Effector CD8-positive, alpha-beta T cell (primary cell): Measurements from ENCODE around the gene ZNF423.

Experiments
- DNase-seq: peaks from one replicate; lab custom pipeline; 2025; lab: John Stamatoyannopoulos, UW

Gene ZNF423

DNA sequence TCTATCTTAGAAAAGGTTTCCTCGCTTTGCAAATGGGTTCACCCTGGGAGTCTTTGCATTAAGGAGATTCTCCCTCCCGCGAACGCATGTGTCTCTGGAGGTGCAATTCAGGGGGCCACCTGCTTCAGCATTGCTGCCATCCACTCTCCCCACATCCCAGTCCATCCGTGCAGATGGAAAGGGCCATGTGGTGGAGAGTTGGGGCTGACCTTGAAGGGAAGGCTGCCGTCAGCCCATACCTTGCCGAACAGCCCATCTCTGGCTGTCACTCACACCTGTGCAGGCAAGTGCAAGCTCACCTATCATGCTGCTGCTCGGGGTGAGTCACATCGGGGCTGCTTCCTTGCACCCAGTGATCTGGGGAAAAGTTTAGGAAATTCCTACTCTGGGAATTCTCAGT is 106.1 kb downstream of the ZNF423 start:
- DNase-seq: no peak

DNA sequence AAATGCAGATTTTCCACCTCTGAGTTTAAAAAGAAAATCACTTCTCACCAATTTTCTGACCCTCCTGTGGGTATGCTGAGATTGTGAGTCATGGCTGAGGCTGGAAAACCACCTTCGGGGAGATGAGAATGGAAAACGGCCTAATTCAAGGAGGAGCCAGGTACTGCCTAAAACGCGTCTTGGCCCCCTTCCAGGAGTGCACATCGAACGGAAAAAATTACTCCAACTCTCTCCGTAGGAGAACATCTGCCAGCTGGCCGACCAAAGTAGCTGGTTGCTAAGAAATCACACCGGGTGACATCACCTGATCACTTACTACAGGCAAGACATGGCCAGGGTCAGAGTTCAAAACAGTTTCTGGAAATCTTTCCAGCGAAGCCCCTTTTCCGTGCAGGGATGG is 107.6 kb downstream of the ZNF423 start:
- DNase-seq: no peak

DNA sequence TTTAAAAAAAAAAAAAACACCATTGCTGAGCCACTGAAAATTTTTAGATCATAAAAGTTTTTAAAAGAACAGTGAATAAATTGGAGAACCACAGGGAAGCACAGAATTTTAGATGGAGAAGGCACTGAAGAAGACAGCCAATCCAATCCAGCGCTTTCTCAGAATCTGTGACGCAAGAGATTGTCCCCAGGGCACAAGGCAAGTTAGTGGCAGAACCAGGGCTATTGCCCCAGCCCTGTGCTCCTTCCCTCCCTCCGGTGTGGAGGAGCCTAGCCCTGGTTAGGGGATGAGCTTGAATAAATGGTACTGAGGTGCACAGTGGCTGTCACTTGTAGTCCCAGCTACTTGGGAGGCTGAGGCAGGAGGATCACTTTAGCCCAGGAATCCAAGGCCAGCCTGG is 108.3 kb downstream of the ZNF423 start:
- DNase-seq: no peak

DNA sequence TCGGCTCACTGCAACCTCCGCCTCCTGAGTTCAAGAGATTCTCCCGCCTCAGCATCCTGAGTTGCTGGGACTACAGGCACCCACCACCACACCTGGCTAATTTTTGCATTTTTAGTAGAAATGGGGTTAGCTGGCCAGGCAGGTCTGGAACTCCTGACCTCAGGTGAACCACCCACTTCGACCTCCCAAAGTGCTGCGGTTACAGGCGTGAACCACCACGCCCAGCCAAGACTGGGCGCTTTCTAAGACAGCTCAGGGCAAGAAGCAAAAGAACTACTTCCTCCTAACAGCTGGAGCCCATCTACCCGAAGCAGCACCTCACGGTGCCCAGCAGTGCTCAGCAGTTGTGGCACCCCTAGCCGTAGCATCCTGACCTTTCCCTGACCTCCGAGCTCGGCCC is 109.4 kb downstream of the ZNF423 start:
- DNase-seq: no peak

DNA sequence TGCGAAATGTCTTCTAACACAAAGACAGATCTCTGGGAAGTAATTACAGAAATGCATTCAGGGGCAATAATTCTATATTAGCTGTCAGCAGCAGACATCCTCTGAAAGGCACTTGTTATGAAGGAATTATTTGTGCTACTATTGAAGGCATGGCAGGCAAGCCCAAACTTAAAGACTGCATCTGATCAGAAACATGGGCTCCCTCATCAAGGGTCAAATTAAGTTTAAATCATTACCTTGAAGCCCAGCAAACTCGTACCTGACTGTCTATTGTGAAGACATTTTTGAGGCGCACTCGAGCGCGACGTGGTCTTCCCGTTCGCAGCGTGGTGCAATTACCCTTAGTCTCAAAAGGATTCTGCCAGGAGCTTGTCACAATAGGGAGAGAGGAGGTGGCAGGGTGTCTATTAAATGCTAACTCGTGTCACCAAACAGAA is 110.6 kb downstream of the ZNF423 start:
- DNase-seq: no peak

DNA sequence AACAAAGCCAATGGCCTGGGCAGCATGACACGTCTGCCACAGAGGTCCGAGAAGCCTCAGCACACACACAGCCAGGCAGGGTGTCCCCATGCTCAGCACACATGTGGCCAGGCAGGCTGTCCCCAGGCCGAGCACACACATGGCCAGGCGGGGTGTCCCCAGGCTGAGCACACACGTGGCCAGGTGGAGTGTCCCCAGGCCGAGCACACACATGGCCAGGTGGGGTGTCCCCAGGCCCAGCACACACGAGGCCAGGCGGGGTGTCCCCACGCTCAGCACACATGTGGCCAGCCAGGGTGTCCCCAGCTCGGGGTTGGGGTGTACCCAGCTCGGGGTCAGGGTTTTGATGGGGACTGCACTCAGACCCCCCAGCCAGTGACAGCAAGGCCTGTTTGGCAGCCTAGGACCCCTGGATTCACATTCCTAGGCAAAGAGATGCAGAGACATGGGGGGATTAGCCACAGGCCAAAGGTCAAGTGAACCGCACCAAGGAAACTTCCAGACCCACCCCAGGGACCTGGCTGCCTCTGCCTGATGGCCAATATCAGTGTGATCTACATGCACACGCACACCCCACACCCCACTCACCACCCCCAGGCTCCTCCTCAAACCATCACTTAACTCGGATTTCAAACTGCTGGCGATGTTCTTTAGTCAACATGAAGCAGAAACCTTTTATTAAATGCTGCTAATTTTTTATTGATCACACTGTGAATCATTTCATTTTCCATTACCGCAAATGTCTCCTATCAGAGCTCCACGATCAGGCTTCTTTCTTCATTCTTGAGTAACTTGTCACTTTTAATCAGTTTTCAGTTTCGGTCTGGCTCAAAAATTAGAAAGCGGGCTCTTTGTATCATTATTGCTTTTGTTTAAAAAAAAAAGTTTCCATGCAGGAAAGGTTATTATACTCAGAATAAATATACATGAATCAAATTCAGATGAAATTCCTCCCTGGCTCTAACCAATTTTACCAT is 111.4 kb downstream of the ZNF423 start:
- DNase-seq: no peak

DNA sequence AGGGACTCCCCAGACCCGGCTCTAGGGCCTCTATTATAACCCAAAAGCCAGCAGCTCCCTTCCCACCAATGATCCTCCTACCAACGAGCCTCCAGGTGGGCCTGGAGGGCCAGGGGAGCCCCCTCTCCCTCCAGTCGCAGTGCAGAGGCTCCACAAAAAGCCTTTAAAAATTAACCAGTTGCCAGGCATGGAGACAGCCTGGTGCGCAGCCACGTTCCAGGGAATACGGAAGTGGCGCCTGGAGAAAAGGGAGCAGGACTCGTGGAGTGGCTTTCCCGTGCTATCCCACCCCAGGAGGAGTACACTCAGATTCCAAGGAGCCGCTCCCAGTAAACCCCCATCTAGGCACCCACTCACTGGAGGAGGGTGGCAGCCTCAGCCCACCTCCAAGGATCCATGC is 112.3 kb downstream of the ZNF423 start:
- no peak for DNase-seq

DNA sequence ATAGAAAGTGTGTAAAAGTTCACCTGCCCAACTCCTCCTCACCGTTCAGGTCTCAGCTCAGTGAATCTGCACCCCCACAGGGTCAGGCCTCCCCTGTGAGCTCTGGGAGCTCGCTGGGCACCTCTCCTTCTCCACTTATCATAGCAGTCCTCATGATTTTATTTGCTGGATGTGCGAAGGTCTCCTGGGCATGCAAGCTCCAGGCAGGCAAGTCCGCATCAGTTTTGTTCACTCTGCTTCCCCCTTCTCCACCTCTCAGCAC is 112.8 kb downstream of the ZNF423 start:
- no peak for DNase-seq

DNA sequence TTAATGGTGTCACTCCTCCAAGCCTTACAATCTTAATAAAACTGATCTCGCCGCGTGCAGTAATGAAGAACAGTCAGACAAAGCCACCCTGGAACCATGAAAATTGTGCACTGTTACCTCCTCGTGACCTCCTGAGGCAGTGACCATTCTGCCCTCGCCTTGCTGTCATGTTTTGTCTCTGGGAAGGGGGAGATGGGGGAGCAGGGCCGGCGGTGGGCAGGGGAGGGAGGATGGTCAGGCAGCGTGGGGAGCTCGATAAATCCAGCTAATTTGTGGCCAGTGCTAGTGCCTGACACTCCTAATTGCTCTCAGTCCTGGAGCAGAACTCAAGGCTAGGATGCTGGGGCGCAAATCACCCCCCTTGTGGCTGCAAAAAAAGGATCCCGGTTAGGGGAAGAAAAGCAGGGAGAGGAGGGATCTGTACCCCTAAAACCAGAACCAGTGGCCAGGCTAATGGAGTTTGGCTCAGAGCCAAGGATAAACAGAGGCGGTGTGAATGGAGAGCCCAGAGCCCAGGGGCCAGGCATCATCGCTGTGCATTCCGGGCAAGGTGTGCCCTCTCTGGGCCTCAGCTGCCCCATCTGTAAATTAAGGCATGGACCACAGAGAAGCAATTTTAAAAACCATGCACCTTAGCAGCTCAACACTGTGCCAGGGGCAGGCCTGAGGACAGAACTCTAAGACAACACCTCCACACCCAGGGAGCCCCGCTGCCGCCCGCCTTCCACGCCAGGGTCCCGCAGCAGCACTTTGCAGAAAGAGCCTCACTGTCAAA is 113.3 kb downstream of the ZNF423 start:
- DNase-seq: no peak

DNA sequence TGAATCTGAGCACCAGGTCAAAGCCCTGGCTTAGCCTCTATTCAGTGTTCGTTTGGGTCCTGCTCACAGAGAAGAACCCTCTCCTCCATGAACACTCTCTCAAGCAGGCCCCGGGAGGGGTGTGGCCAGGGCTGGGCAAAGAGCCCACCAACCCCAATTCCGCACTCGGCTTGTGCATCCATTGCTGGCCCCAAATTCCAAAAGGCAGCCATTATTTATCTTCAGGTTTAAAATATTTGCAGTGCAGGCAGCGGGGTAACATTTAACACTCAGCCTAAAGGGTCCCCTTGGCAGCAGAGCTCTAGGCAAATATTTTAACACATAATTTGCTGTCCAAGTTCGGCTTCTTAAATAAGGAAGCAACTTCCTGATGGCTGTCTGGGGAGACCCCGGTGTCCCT is 115.7 kb downstream of the ZNF423 start:
- DNase-seq: no peak

DNA sequence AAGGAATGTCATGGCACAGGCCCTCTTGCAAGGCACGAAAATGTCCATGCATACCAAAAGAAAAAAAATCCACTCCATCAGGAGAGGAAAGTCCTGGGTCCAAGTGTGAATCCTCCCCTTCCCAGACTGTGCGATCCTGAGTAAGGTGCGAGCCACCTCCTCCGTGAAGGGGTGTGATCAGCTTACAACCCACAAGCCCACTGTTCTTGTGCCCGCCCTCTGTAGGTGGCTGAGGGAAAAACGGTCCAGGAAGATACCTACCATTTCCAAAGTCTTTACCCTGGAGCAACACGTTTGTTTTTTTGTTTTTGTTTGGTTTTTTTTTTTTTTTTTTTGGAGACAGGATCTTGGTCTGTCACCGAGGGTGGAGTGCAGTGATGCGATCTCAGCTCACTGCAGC is 116.5 kb downstream of the ZNF423 start:
- DNase-seq: no peak

DNA sequence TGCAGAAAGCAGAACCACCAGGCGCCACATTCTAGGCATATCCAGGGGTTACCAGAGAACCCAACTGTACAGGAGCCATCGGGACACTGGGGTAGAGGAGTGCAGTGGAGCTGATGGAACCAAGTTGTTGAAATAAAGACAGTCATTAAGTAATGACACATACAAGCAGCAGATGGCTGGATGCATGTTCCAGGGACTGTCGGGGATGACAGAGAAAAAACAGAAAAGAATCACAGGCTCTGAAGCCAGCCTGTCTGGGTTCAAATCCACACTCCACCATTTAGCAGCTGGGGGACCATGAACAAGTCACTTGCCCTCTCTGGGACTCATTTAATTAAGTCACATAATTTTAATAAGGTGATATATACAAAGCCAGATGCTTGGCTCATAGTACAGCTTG is 117.1 kb downstream of the ZNF423 start:
- no peak for DNase-seq

DNA sequence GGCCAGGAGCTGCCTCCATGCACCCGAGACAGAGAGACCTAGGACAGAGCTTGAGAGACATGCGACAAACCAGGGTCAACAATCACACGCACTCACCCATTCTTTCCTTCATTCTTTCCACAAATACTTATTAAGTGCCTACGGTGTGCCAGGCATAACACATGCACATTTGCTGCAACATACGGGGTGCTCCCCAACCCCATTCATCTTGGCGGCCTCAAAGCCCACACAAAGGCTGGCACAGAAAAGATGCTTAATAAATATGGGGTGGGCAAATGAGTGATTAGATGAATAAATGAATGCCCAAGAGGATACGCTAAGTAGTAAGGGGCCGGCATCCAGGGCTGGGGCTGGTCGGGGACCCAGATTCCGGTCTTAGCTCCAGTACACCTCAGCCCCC is 117.9 kb downstream of the ZNF423 start:
- DNase-seq: no peak

DNA sequence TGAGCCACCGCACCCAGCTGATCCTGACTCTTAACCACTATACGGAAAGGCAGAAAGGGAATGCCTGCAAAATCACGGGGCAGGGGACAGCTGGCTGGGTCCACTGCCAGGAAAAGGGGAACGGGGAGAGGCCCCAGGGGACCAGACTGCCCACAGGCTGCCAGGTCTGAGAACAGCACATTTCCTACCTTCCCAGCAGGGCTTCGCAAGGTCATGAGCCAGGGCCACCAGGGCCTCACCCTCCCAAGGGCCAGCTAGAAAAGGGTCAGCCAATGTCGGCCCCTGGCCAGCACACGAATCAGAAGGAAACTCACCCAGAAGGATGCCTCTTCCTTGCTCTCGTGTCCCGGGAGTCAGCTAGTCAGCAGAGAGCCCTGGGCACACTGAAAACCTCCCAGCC is 118.4 kb downstream of the ZNF423 start:
- no peak for DNase-seq

DNA sequence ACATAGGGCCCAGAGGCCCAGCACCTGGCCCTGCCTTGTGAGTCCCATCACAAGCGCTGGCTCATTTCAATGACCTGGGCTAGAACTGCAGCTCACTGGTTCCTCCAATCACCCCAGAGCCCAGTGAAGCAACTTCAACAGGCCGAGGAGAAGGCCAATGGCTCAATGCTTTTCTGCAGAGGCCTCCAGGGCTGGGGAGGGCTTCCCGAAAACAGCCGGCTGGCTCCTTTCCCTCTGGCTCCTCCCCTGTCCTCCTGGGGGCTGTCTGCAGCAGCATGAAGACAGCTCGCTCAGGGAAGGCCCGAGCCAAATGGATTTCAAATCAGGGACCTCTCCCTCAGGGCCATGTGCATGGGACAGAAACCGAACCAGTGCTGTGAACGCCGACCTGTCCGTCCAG is 121.6 kb downstream of the ZNF423 start:
- DNase-seq: no peak

DNA sequence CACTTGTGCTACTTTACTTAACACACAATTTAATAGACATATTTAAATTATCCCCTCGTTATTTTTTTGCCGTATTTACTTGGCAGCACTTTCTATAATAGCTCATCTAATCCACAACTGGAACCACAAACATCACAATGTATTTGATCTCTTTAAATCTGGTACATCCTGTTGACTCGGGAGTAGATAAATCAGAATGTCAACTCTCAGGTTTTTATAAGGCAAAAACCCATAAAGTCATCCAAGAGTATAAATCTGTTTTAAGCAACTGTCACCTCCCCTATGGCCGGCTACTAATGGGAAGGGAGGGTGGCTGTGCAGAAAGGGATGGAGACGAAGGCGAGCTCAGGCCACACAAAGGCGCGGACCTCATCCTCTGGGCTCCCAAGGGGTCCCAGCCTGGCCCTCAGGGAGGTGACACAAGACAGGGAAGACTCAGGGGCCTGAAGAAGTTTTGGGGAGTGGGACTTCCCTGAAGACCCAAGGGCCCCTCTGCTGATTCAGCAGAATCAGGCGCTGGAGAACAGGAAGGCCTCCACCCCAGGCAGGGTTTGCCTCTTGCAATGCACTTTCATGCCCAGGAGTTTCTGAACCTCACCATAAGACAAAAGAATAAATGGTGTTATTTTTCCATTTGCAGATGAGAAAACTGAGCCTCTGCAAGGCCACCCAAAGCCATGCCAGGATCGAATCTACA is 122.5 kb downstream of the ZNF423 start:
- no peak for DNase-seq

DNA sequence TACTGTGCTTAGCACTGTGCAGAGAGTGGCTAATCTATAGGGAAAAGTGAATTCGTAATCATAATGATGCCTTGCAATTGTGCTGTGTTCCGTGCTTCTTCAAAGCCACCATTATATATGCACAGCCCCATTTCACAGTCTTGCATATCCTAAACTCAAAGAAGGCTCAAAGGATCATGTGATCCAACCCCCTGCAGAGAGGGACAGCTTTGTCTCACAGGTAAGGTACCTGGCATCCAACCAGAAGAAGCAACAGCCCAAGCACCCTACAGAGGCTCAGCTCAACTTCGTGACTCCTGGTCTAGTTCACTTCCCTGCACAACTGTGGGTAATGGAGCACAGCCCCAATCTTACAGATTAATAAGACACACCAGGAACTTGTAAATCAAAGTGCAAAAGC is 124.0 kb downstream of the ZNF423 start:
- no peak for DNase-seq

DNA sequence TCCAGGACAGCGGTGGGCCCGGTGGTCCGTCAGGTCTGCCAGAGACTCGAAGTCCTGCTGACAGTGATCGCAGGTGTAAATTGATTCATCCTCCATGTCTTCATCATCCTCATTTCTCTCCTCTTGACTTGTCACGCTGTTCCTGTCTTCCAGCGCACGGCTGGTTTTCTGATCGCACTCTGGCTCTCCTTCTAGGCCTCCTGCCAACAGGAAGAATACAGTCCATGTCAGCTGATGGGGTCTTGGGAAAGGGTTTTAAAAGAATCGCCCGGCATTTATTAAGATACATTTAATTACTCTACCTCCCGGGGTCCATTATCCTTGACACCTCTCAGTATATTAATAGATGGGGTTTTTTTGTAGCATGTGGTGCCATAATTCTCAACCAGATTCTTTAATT is 125.1 kb downstream of the ZNF423 start:
- no peak for DNase-seq

DNA sequence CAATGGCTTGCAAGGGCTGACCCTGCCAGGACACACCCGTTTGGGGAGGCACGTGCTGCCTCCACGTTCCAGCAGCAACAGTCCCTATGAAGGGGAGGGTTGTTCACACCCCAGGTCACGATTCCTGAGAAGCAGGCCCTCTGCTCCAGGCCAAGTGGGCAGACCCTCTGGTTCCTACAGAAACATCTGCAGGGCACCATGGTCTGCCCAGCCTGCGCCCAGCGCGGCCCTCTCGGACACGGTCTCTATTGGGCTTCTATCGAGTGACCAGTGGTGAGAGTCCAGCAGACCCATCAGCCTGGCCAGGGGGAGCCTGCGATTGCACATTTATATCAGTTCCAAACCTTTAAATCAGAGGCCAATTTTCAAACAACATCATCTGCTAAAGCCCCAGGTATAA is 128.3 kb downstream of the ZNF423 start:
- no peak for DNase-seq

DNA sequence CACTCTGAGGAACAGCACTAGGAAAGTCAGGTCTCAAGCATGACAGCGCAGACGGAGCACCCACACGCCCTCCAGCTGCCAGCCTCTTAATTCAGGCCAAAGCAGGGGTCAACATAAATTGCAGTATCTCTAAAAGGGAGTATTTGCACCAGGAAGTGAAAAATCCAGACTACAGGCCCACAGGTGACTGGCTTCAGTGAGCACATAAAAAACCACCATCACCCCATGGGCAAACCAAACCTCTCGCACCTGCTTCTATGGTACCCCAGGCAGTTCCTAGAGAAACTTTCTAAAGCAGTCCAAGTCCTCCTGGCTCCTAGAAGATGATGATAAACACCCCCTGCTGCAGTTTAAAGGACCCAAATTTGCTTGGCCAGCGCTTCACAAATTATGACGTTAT is 129.8 kb downstream of the ZNF423 start:
- DNase-seq: no peak

DNA sequence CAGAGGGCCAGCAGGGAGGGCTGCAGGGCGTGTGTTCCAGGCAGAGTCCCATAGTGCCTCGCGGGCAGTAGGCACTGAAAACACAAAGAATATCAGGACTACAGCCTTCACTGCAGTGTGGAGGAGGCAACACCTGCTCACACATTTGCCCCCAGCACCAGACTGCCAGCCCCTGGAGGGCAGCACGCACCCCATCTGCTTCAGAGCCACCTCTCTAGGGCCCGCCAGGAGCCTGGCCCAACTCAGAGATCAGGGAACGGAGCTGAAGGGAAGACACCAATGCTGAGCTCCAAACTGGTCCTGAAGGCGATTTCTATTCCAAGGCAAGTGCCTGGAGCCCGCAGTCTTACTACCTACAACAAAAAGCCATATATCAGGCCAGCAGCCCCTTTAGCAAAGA is 130.3 kb downstream of the ZNF423 start:
- DNase-seq: no peak

DNA sequence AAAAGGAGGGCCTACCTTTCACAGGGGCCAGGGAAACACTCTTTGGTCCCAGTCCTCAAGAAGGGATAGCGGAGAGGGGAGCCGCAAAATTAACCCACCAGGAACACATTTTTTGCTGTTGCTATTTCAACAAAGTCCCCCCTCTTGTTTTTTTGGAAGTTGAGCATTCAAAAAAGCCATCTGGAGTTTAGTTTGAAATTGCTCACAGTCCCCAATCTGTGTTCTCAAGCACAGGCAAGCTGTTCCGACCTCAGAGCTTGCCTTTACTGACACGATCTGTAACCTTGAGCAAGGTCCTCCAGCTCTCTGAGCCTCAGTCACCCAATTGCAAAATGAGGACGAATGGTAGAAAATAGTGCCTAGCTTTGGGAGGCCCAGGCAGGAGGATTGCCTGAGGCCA is 131.1 kb downstream of the ZNF423 start:
- no peak for DNase-seq

DNA sequence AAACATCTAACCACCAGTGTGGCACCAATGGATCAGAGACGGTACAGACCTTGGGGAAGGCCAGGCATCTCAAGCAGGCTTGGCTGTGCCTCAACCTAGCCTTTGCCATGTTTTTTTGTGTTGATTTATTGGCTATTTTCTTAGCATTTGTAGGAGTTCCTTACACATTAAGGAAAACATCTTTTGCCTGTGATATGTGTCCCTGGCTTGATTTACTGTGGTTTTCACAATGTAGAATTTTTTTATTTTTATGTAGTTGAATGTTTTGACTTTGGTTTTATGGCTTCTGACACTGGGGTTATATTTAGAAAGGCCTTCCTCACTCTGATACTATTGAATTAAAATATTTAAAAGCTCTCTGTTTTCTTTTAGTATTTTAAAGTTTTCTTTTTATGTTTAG is 132.6 kb downstream of the ZNF423 start:
- DNase-seq: no peak
